GM12878 (cell line): ENCODE measurements around the gene TANC1. TPM values are rescaled to one million over a fixed set of nuclear protein-coding genes. Genes with fewer than 3 reads are reported as not detected.

Experiments
- ATAC-seq: fragments of 200-7000 bp; cut with Tn5 transposase; 3 replicates; pipeline ENCODE4 v1.9.1; 2020; ENCODE audit warnings: mild to moderate bottlenecking, moderate library complexity
- BruUV-seq: library from RNA; stranded (reverse); fragments of 400-500 nt; replicated peaks from 2 replicates; lab custom pipeline; 2021; lab: Mats Ljungman, UMichigan
- CTCF ChIA-PET: fragments of 300-600 bp; sonication (Branson Sonifier 250); formaldehyde crosslinking; extraction: SDS; loops from one replicate; lab custom pipeline; 2021; ENCODE audit warnings: inconsistent platforms; lab: Yijun Ruan, JAX
- POLR2A ChIA-PET: fragments of 350-600 bp; formaldehyde crosslinking; extraction: SDS; loops from one replicate; lab custom pipeline; 2021; ENCODE audit warnings: inconsistent platforms; lab: Charles Lee
- RAD21 ChIA-PET: fragments of 300-600 bp; sonication (Branson Sonifier 250); formaldehyde crosslinking; loops from one replicate; lab custom pipeline; 2023; ENCODE audit warnings: antibody characterized with exemption; ENCODE audit not compliant: unreplicated experiment; lab: Charles Lee
- SMC1A ChIA-PET: fragments of 300-600 bp; sonication (Branson Sonifier 250); formaldehyde crosslinking; loops from one replicate; lab custom pipeline; 2023; ENCODE audit not compliant: unreplicated experiment, uncharacterized antibody; lab: Charles Lee
- DNase-seq: peaks from one replicate; pipeline ENCODE4 v3.0.0-alpha.2; 2011; ENCODE audit warnings: low read depth, low spot score
- FAIRE-seq: peaks from 3 replicates; lab custom pipeline; 2011; peaks lifted over from hg19 to GRCh38; lab: Jason Lieb, UNC
- H2AFZ ChIP-seq: 2 replicates; pipeline ENCODE4 v1.6.0; 2011; ENCODE audit warnings: low read depth, low read length, control low read depth; ENCODE audit not compliant: control insufficient read depth
- H3K27ac ChIP-seq: 2 replicates; pipeline ENCODE4 v1.5.1; 2011; ENCODE audit warnings: control low read depth; ENCODE audit not compliant: control insufficient read depth, insufficient read depth
- H3K27me3 ChIP-seq, 2 experiments: replicated peaks in 1 of 2; 2 replicates each; pipeline versions ENCODE4 v1.6.0 to v1.6.1; 2011; ENCODE audit warnings: low read length in 1 of 2; ENCODE audit not compliant: control insufficient read depth in 2 of 2, insufficient read depth in 2 of 2
- H3K36me3 ChIP-seq, 2 experiments: 2 replicates each; pipeline ENCODE4 v1.5.1; 2011; ENCODE audit warnings: low read length in 1 of 2; ENCODE audit not compliant: control insufficient read depth in 2 of 2, insufficient read depth in 2 of 2
- H3K4me1 ChIP-seq: 2 replicates; pipeline ENCODE4 v1.6.1; 2011; ENCODE audit warnings: mild to moderate bottlenecking, low read length, moderate library complexity, mixed read lengths; ENCODE audit not compliant: control insufficient read depth, insufficient read depth
- H3K4me2 ChIP-seq: 2 replicates; pipeline ENCODE4 v1.6.0; 2011; ENCODE audit warnings: control low read depth; ENCODE audit not compliant: control insufficient read depth, insufficient read depth
- H3K4me3 ChIP-seq: fragments of 200-600 bp; sonication (generic); 2 replicates; pipeline ENCODE4 v1.5.1; 2016
- H3K79me2 ChIP-seq: 2 replicates; pipeline ENCODE4 v1.6.0; 2011; ENCODE audit warnings: low read length; ENCODE audit not compliant: control insufficient read depth, insufficient read depth
- H3K9ac ChIP-seq: 2 replicates; pipeline ENCODE4 v1.8.0; 2011; ENCODE audit warnings: low read length, control low read depth, mixed read lengths; ENCODE audit not compliant: control insufficient read depth, insufficient read depth
- H3K9me3 ChIP-seq: replicated peaks from 3 replicates; pipeline ENCODE4 v1.5.1; 2011; ENCODE audit warnings: mild to moderate bottlenecking, low read length; ENCODE audit not compliant: control insufficient read depth, insufficient read depth
- H4K20me1 ChIP-seq: 2 replicates; pipeline ENCODE4 v1.6.0; 2011; ENCODE audit not compliant: control insufficient read depth, insufficient read depth
- BCLAF1 ChIP-seq: fragments of 450-650 bp; IDR thresholded peaks from 2 replicates; pipeline ENCODE4 v1.6.1; 2017; ENCODE audit warnings: antibody characterized with exemption, mild to moderate bottlenecking, moderate library complexity
- BMI1 ChIP-seq: fragments of 450-650 bp; IDR thresholded peaks from 2 replicates; pipeline ENCODE4 v1.6.1; 2016; ENCODE audit warnings: mild to moderate bottlenecking, moderate library complexity, borderline replicate concordance
- CHD1 ChIP-seq: IDR thresholded peaks from 2 replicates; pipeline ENCODE4 v1.6.1; 2012; ENCODE audit warnings: low read depth, low read length, improper control_type of control experiment
- EED ChIP-seq: sonication (generic); IDR thresholded peaks from 2 replicates; pipeline ENCODE4 v1.6.1; 2016; ENCODE audit warnings: antibody characterized with exemption, low read depth
- GABPA ChIP-seq: IDR thresholded peaks from 2 replicates; pipeline ENCODE4 v1.6.1; 2014; ENCODE audit warnings: antibody characterized with exemption, low read depth, mild to moderate bottlenecking, inconsistent platforms
- HSF1 ChIP-seq: fragments of 150-350 bp; IDR thresholded peaks from 2 replicates; pipeline ENCODE4 v1.6.1; 2014; ENCODE audit warnings: mild to moderate bottlenecking, low read depth, low read length
- NFYA ChIP-seq: IDR thresholded peaks from 2 replicates; pipeline ENCODE4 v1.6.1; 2011; ENCODE audit warnings: low read depth, mild to moderate bottlenecking, low read length, improper control_type of control experiment, borderline replicate concordance
- PKNOX1 ChIP-seq: fragments of 450-650 bp; IDR thresholded peaks from 2 replicates; pipeline ENCODE4 v1.6.1; 2016; ENCODE audit warnings: mild to moderate bottlenecking
- RELA ChIP-seq: fragments of 450-650 bp; IDR thresholded peaks from 2 replicates; pipeline ENCODE4 v1.8.0; 2014; ENCODE audit warnings: borderline replicate concordance; ENCODE audit not compliant: partially characterized antibody
- SRF ChIP-seq, 2 experiments: IDR thresholded peaks; 2 replicates each; pipeline ENCODE4 v1.6.1; 2011; ENCODE audit warnings: low read depth in 2 of 2, low read length in 2 of 2, mild to moderate bottlenecking in 1 of 2, moderate library complexity in 1 of 2
- STAT3 ChIP-seq: IDR thresholded peaks from 2 replicates; pipeline ENCODE4 v1.6.1; 2011; ENCODE audit warnings: low read depth, low read length, improper control_type of control experiment
- in situ Hi-C: fragments of 300-500 bp; cut with MboI; formaldehyde crosslinking; loops from 9 replicates; pipeline ENCODE4 v1.14.3; 2018; ENCODE audit warnings: mixed read lengths
- intact Hi-C: fragments of 100-400 bp; cut with micrococcal nuclease; formaldehyde crosslinking; loops from one replicate; pipeline ENCODE4 v1.14.2; 2022; ENCODE audit not compliant: unreplicated experiment
- polyA plus RNA-seq, 11 experiments: library from polyadenylated mRNA; depleted of rRNA in 4 of 11; unstranded in 6 of 11; stranded (reverse) in 5 of 11; fragments of >200 nt; fragmentation: Nextera tagmentation in 4 of 11; fragmentation: Illumina TruSeq in 1 of 11; extraction: Ambion mirVana in 4 of 11; extraction: Trizol in 1 of 11; gene quantifications; 1 replicate in 1 of 11; 2 replicates in 10 of 11; pipeline versions ENCODE4 v1.2.1 to v1.2.3, GENCODE V29; 2011 to 2016; ENCODE audit warnings: inconsistent platforms in 2 of 11, missing spikeins in 2 of 11, low read depth in 1 of 11
- total RNA-seq, 4 experiments: library from RNA; depleted of rRNA in 3 of 4; stranded (reverse); fragments of >200 nt in 3 of 4; fragmentation: Illumina TruSeq in 1 of 4; extraction: Trizol in 1 of 4; gene quantifications; 2 replicates each; pipeline versions ENCODE4 v1.2.1 to v1.2.3, GENCODE V29; 2013 to 2021
- TF ChIP-seq, protein P1 (sequence below): IDR thresholded peaks from 2 replicates; pipeline ENCODE4 v1.6.1; 2011; ENCODE audit warnings: low read depth, low read length, improper control_type of control experiment, borderline replicate concordance

TANC1 gene
- total and polyA plus RNA-seq, 10 of the 15 experiments (the other 5 are each of a cell fraction or from before 2014, with no cell fraction given), result 0.05 to 5.0 (median 0.34) TPM

DNA sequence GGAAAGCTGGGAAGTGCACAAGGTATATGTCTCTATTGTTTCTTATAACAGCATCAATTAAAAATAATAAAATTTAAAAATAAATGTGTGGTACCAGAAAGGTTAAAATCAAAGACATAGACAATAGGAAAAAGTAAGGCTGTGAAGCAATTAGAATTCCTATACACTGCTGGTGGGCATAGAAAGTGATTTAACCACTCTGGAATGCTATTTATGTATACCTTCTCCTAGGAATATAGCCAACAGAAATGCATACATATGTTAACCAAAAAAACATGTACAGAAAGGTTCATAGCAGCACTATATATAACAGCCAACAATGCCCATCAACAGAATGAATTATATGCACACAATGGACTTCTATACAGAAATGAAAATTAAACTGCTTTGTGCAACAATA, 275.1 kb downstream of the TANC1 start:
- ChIA-PET RAD21 (no interaction called here), CTCF (no interaction called here), POLR2A (no interaction called here), SMC1A (interaction anchor here (1.2 kb wide), 1 partner anchor 38 kb away, joined by 3 read pairs; no protein-coding TSS in a partner anchor)
- Histone ChIP-seq H3K4me3 (no peak overlapping the region), H3K27me3 (no peaks in the 10 kb centered on the region), H4K20me1 (no peaks in the 10 kb centered on the region), H3K9ac (no peak overlapping the region), H3K9me3 (no peaks in the 10 kb centered on the region; the same call in 1 of the 3 replicates), H3K79me2 (no peaks in the 10 kb centered on the region), H3K4me1 (no peaks in the 10 kb centered on the region), H2AFZ (no peak overlapping the region), H3K27ac (no peak overlapping the region), H3K36me3 (no peaks in the 10 kb centered on the region; a peak in 1 of 4 replicates), H3K4me2 (no peak overlapping the region)
- in situ Hi-C loops (no loop called here), intact Hi-C loops (no loop called here)
- ATAC-seq, result no peak
- TF ChIP-seq BMI1 (no peak), SRF (IDR thresholded peaks at IDR 0.05; ENCODE audit: low read depth in 2 of 2, low read length in 2 of 2) (no peak), GABPA (no peak), EED (no peak), PKNOX1 (no peak), CHD1 (no peak), NFYA (no peak), BCLAF1 (no peak), RELA (no peak), STAT3 (no peak), HSF1 (no peak)
- TF ChIP-seq, protein P1, sequence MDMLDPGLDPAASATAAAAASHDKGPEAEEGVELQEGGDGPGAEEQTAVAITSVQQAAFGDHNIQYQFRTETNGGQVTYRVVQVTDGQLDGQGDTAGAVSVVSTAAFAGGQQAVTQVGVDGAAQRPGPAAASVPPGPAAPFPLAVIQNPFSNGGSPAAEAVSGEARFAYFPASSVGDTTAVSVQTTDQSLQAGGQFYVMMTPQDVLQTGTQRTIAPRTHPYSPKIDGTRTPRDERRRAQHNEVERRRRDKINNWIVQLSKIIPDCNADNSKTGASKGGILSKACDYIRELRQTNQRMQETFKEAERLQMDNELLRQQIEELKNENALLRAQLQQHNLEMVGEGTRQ, result no peak
- no peak for FAIRE-seq
- DNase-seq, result no peak
- no TSS peak for BruUV-seq
